ENCODE measurements around the gene PUSL1.

PUSL1 gene

GRCh38 chr1:1273512-1274298 is 34.7 kb upstream of the PUSL1 start, which contains the start of gene UBE2J2 (continued):
- no peak for TF ChIP-seq BCL6B (tag by site-specific recombination; IDR thresholded peaks at IDR 0.05)
- no peak for TF ChIP-seq BCL11A (tag by site-specific recombination; IDR thresholded peaks at IDR 0.05; ENCODE audit: low read depth)
- TF ChIP-seq ZBTB11 (tag by site-specific recombination; conservative IDR thresholded peaks at IDR 0.05; ENCODE audit: low read depth): peak; percentile 89
- TF ChIP-seq KLF7 (tag by site-specific recombination; IDR thresholded peaks at IDR 0.05; ENCODE audit: borderline replicate concordance): no peak
- TF ChIP-seq ZNF350 (tag by site-specific recombination; IDR thresholded peaks at IDR 0.05): no peak
- no peak for TF ChIP-seq RBAK (tag by site-specific recombination; IDR thresholded peaks at IDR 0.05)
- no peak for TF ChIP-seq TCF7L2 (IDR thresholded peaks at IDR 0.05; ENCODE audit: borderline replicate concordance, low read depth, low read length)
- TF ChIP-seq OVOL3 (tag by site-specific recombination; IDR thresholded peaks at IDR 0.05): no peak
- no peak for TF ChIP-seq ZNF701 (tag by site-specific recombination; IDR thresholded peaks at IDR 0.05)
- no peak for TF ChIP-seq GLIS2 (tag by site-specific recombination; IDR thresholded peaks at IDR 0.05)
- TF ChIP-seq ZNF558 (tag by site-specific recombination; IDR thresholded peaks at IDR 0.05): no peak
- TF ChIP-seq ZNF24 (tag by site-specific recombination; IDR thresholded peaks at IDR 0.05): no peak
- TF ChIP-seq ZFP69B (tag by site-specific recombination; IDR thresholded peaks at IDR 0.05): no peak
- no peak for TF ChIP-seq ZNF211 (tag by site-specific recombination; IDR thresholded peaks at IDR 0.05; ENCODE audit: low read depth)
- TF ChIP-seq ZNF335 (tag by site-specific recombination; conservative IDR thresholded peaks at IDR 0.05): peak; percentile 47
- no peak for TF ChIP-seq ZBTB7A (tag by site-specific recombination; IDR thresholded peaks at IDR 0.05; ENCODE audit: low read depth)
- TF ChIP-seq ZBTB10 (tag by site-specific recombination; IDR thresholded peaks at IDR 0.05): peak; percentile 54; the same call in 1 of the 2 replicates
- no peak for TF ChIP-seq ZSCAN18 (tag by site-specific recombination; IDR thresholded peaks at IDR 0.05)
- TF ChIP-seq ZNF660 (tag by site-specific recombination; IDR thresholded peaks at IDR 0.05): peak; percentile 90
- no peak for TF ChIP-seq ZNF266 (tag by site-specific recombination; IDR thresholded peaks at IDR 0.05; ENCODE audit: low read depth)
- TF ChIP-seq ZBTB44 (tag by site-specific recombination; IDR thresholded peaks at IDR 0.05): no peak
- no peak for TF ChIP-seq FEZF1 (tag by site-specific recombination; IDR thresholded peaks at IDR 0.05)
- no peak for TF ChIP-seq ZSCAN4 (tag by site-specific recombination; IDR thresholded peaks at IDR 0.05)
- no peak for TF ChIP-seq ZNF843 (tag by site-specific recombination; IDR thresholded peaks at IDR 0.05)

All from HEK293 (cell line).